Measurements from ENCODE around the gene ILF3.

The ILF3 gene

DNA sequence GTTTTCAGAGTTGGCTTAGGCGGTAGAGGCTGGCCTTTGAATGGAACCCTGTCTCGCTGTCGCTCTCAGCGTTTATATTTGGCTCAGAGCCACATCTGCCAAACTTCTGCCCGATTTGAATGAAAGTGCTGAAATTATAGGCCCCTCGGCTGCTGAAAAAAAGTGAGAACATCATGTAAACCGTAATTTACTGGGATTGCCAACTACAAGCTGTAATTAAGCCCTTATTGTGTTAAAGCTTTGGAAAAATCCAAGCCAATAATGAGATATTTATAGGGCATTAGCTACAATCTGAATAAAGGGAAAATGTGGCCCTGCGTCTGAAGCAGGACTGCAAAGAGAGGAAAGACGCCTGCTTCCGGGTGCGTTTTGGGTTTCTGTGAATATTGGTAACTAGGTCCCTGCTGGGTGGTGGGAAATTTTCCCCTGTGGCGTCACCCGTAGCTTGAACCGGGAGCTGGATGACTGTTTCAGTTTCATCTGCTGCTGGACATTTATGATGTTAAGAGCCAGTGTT, 73.6 kb downstream of the ILF3 start:
- Histone ChIP-seq H3K36me3 (ENCODE audit: control insufficient read depth, low read length) (peaks cover 9% of the 10 kb centered on the region; the same call in 1 of the 2 replicates), H3K4me1 (ENCODE audit: control insufficient read depth, low read length) (peaks cover 36% of the 10 kb centered on the region), H3K9me3 (ENCODE audit: control insufficient read depth, insufficient read depth, low read length) (no peaks in the 10 kb centered on the region), H3K27ac (ENCODE audit: low read depth, low read length) (no peak overlapping the region), H3K9me2 (replicated peaks; ENCODE audit: control insufficient read depth, low read length) (no peaks in the 10 kb centered on the region), H3K27me3 (ENCODE audit: control insufficient read depth, low read length) (no peaks in the 10 kb centered on the region), H3K4me3 (ENCODE audit: low read length) (no peak overlapping the region), H3K79me2 (ENCODE audit: control insufficient read depth, low read length) (peaks cover 99% of the 10 kb centered on the region), H4K20me1 (ENCODE audit: control insufficient read depth, insufficient read depth, low read depth, low read length) (peaks cover 28% of the 10 kb centered on the region), H3F3A (ENCODE audit: control insufficient read depth, insufficient read depth) (no peaks in the 10 kb centered on the region; the same call in 1 of the 2 replicates), H3K4me2 (ENCODE audit: low read length) (no peak overlapping the region)
- TF ChIP-seq EZH2phosphoT487 (IDR thresholded peaks at IDR 0.05; ENCODE audit: borderline replicate concordance, low read length) (no peak), CTCF (IDR thresholded peaks at IDR 0.05; ENCODE audit: low read depth, low read length, poor library complexity, severe bottlenecking) (no peak)

GRCh38 chr19:10729411-10729810, 75.3 kb downstream of the ILF3 start:
- no peak overlapping the region for H3K4me3 ChIP-seq (ENCODE audit: low read length)
- no peak overlapping the region; the same call in 1 of the 2 replicates for H3K4me2 ChIP-seq (ENCODE audit: low read length)
- H3K9me2 ChIP-seq (replicated peaks; ENCODE audit: control insufficient read depth, low read length), result no peaks in the 10 kb centered on the region
- H4K20me1 ChIP-seq (ENCODE audit: control insufficient read depth, insufficient read depth, low read depth, low read length), result peaks cover 28% of the 10 kb centered on the region
- H3F3A ChIP-seq (ENCODE audit: control insufficient read depth, insufficient read depth), result no peaks in the 10 kb centered on the region; the same call in 1 of the 2 replicates
- peaks cover 6% of the 10 kb centered on the region; the same call in 1 of the 2 replicates for H3K36me3 ChIP-seq (ENCODE audit: control insufficient read depth, low read length)
- H3K27ac ChIP-seq (ENCODE audit: low read depth, low read length), result no peak overlapping the region
- H3K4me1 ChIP-seq (ENCODE audit: control insufficient read depth, low read length), result peaks cover 36% of the 10 kb centered on the region
- H3K79me2 ChIP-seq (ENCODE audit: control insufficient read depth, low read length), result peaks cover 100% of the 10 kb centered on the region
- TF ChIP-seq EZH2phosphoT487 (IDR thresholded peaks at IDR 0.05; ENCODE audit: borderline replicate concordance, low read length) (no peak), CTCF (IDR thresholded peaks at IDR 0.05; ENCODE audit: low read depth, low read length, poor library complexity, severe bottlenecking) (no peak)
- no peaks in the 10 kb centered on the region for H3K9me3 ChIP-seq (ENCODE audit: control insufficient read depth, insufficient read depth, low read length)
- H3K27me3 ChIP-seq (ENCODE audit: control insufficient read depth, low read length), result no peaks in the 10 kb centered on the region

DNA sequence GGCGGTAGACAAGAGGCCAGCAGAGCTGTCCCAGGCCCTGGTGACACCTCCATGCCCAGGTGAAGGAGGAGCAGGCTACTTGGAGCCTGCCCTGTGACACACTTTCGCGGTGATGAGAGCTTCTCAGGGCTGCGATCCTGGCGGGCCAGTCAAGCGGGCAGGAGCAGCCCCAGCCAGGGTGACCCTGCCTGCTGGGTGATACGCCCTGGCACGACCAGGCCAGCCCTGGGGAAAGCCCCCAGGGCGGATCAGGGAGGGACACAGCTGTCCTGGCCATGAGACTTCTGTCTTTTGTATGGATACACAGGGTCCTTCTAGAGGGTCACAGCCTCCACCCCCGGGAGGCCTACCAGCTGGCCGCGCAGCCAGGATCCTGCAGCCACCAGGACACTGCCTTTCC, 76.8 kb downstream of the ILF3 start:
- Histone ChIP-seq H3K27ac (ENCODE audit: low read depth, low read length) (peak overlapping the region; percentile 64), H4K20me1 (ENCODE audit: control insufficient read depth, insufficient read depth, low read depth, low read length) (peaks cover 22% of the 10 kb centered on the region), H3K79me2 (ENCODE audit: control insufficient read depth, low read length) (peaks cover 100% of the 10 kb centered on the region), H3K4me1 (ENCODE audit: control insufficient read depth, low read length) (peaks cover 42% of the 10 kb centered on the region), H3K9me2 (replicated peaks; ENCODE audit: control insufficient read depth, low read length) (no peaks in the 10 kb centered on the region), H3K4me3 (ENCODE audit: low read length) (peak overlapping the region; percentile 47), H3K9me3 (ENCODE audit: control insufficient read depth, insufficient read depth, low read length) (no peaks in the 10 kb centered on the region), H3K4me2 (ENCODE audit: low read length) (peak overlapping the region; percentile 71), H3K36me3 (ENCODE audit: control insufficient read depth, low read length) (peaks cover 6% of the 10 kb centered on the region; the same call in 1 of the 2 replicates), H3K27me3 (ENCODE audit: control insufficient read depth, low read length) (no peaks in the 10 kb centered on the region), H3F3A (ENCODE audit: control insufficient read depth, insufficient read depth) (no peaks in the 10 kb centered on the region; the same call in 1 of the 2 replicates)
- TF ChIP-seq EZH2phosphoT487 (IDR thresholded peaks at IDR 0.05; ENCODE audit: borderline replicate concordance, low read length), result no peak
- TF ChIP-seq CTCF (IDR thresholded peaks at IDR 0.05; ENCODE audit: low read depth, low read length, poor library complexity, severe bottlenecking), result no peak
